Cerebellar nuclear complex (tissue), 1 donor: ENCODE data around the gene RABEP1.
"Not testable (repeated sequence)": the region's sequence is repeated elsewhere in the genome, so short reads cannot be mapped to it uniquely, and the experiment has no call there.

ENCODE experiments used
- DNase-seq, 2 experiments: peaks; one replicate each; lab custom pipeline; 2025; lab: John Stamatoyannopoulos, UW

The RABEP1 gene

GRCh38 chr17:5281814-5282641, at the start of gene RABEP1:
TSS of gene RABEP1 (plus strand) at chr17:5282284. CDS start at chr17:5282487, 203 bp downstream.
- peak in 1 of 2 experiments; percentile 7 for DNase-seq

GRCh38 chr17:5233492-5233891, 48.6 kb upstream of the RABEP1 start:
- not testable (repeated sequence) for DNase-seq

- DNase-seq: no peak
Observed at GRCh38 chr17:5234645-5235576, 47.2 kb upstream of the RABEP1 start, which contains the start of gene SCIMP. TSS of gene SCIMP (minus strand) at chr17:5234860. CDS start at chr17:5234755, 105 bp downstream.

GRCh38 chr17:5236938-5237540, 45.0 kb upstream of the RABEP1 start:
- no peak for DNase-seq

GRCh38 chr17:5237541-5238016, 44.5 kb upstream of the RABEP1 start:
- no peak for DNase-seq

- DNase-seq: no peak
Observed at GRCh38 chr17:5238333-5238732, 43.8 kb upstream of the RABEP1 start.

- DNase-seq: not testable (repeated sequence)
Observed at GRCh38 chr17:5239769-5240168, 42.3 kb upstream of the RABEP1 start.

GRCh38 chr17:5241861-5242671, 40.0 kb upstream of the RABEP1 start:
- no peak for DNase-seq

GRCh38 chr17:5247621-5248020, 34.5 kb upstream of the RABEP1 start:
- no peak for DNase-seq

- DNase-seq: no peak
Observed at GRCh38 chr17:5248821-5249479, 33.1 kb upstream of the RABEP1 start.

GRCh38 chr17:5249615-5250014, 32.5 kb upstream of the RABEP1 start:
- no peak for DNase-seq

- DNase-seq: no peak
Observed at GRCh38 chr17:5254414-5254813, 27.7 kb upstream of the RABEP1 start.

- DNase-seq: no peak
Observed at GRCh38 chr17:5254903-5255521, 27.1 kb upstream of the RABEP1 start.

GRCh38 chr17:5257124-5257523, 25.0 kb upstream of the RABEP1 start:
- DNase-seq: no peak

GRCh38 chr17:5260542-5260941, 21.5 kb upstream of the RABEP1 start:
- no peak for DNase-seq

GRCh38 chr17:5262416-5262991, 19.6 kb upstream of the RABEP1 start:
- no peak for DNase-seq

- DNase-seq: no peak
Observed at GRCh38 chr17:5263441-5263840, 18.6 kb upstream of the RABEP1 start.

GRCh38 chr17:5264893-5265292, 17.2 kb upstream of the RABEP1 start:
- DNase-seq: no peak

- DNase-seq: no peak
Observed at GRCh38 chr17:5269241-5269960, 12.7 kb upstream of the RABEP1 start.
